ENCODE results near the gene CELSR3.

CELSR3 gene

DNA sequence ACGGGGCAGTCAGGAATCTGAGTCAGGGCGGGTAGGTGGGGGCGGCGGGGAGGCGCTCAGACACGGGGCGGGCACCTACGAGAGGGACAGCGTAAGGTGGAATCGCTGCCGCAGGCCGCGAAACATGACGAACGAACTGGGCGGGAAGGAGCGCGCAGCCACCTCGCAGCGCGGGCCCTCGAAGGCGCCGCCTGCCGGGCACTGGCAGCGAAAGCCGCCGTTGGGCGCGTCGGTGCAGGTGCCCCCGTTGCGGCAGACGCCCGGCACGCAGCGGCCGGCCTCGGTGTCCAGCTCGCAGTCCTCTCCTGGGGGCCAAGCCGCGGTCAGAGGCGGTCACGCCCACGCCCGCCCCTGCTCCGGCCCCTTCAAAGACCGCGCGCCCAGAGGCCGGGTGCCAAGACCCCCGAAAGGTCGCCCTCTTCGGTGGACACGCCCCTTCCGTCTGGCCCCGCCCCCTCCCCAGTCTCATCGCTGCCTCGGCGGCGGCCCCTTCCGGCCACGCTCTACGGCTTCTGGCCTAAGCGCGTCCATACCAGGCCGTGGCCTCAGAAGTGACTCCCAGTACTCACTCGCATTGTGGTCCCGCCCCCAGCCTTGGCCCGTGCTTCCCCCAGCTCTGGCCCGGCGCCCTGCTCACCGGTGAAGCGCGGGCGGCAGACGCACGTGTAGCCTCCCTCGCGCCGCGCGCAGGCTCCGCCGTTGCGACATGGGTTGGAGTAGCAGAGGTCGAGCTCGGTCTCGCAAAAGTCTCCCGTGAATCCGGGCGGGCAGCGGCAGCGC lies 6.4 kb downstream of the CELSR3 start:
- TF ChIP-seq, protein P1, sequence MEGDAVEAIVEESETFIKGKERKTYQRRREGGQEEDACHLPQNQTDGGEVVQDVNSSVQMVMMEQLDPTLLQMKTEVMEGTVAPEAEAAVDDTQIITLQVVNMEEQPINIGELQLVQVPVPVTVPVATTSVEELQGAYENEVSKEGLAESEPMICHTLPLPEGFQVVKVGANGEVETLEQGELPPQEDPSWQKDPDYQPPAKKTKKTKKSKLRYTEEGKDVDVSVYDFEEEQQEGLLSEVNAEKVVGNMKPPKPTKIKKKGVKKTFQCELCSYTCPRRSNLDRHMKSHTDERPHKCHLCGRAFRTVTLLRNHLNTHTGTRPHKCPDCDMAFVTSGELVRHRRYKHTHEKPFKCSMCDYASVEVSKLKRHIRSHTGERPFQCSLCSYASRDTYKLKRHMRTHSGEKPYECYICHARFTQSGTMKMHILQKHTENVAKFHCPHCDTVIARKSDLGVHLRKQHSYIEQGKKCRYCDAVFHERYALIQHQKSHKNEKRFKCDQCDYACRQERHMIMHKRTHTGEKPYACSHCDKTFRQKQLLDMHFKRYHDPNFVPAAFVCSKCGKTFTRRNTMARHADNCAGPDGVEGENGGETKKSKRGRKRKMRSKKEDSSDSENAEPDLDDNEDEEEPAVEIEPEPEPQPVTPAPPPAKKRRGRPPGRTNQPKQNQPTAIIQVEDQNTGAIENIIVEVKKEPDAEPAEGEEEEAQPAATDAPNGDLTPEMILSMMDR (conservative IDR thresholded peaks at IDR 0.05) = no peak
- H3K27ac ChIP-seq = no peak overlapping the region

- TF ChIP-seq, protein P1 (conservative IDR thresholded peaks at IDR 0.05) = no peak
These were observed 7.1 kb downstream of the CELSR3 start for GRCh38 chr3:48655606-48656005.

DNA sequence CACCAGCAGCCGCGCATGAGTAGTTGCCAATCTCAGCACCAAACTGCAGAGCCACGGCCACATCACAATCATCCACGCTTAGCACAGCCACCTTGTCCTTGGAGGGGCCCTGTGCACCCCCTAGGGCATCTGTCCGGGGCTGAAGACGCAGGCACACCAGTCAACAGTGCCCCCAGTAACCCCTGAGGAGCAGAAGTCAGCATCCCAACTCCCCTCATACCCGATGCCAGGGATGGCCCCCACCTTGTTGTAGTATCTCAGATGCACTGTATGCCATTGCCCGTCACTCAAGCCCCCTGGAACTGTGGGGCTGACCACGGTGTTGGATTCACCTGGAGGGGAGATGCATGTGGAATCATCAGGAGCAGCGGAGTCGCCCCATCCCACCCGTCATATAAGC lies 7.6 kb downstream of the CELSR3 start:
- TF ChIP-seq, protein P1 (conservative IDR thresholded peaks at IDR 0.05) = no peak
- H3K27ac ChIP-seq = no peak overlapping the region

More at GRCh38 chr3:48655606-48656005, 7.1 kb downstream of the CELSR3 start:
- no peak overlapping the region for H3K27ac ChIP-seq

GRCh38 chr3:48652923-48653715 lies 9.6 kb downstream of the CELSR3 start:
- TF ChIP-seq, protein P1 (conservative IDR thresholded peaks at IDR 0.05) = no peak
- H3K27ac ChIP-seq = no peak overlapping the region

- TF ChIP-seq, protein P1 (conservative IDR thresholded peaks at IDR 0.05) = no peak
- no peak overlapping the region for H3K27ac ChIP-seq
These were observed 10.9 kb downstream of the CELSR3 start for GRCh38 chr3:48651771-48652170.

DNA sequence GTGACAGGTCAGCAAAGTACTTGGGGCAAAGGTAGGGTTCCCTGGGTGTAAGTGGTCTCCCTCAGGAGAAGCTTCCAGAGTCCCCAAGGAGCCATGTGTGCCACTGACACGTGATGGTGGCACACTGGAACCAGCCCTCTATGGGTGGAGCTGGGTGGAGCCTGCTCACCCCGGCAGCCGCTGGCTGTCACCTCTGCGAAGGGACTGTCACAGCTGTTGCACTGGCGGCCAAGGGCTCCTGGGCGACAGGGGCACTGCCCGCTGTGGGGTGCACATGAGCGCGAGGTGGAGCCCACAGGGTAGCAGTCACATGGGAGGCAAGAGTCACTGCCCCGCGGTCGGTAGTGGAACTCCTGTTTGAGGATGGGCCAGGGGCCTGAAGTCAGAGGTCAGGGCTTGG lies 12.0 kb downstream of the CELSR3 start:
- TF ChIP-seq, protein P1 (conservative IDR thresholded peaks at IDR 0.05) = no peak
- no peak overlapping the region for H3K27ac ChIP-seq

DNA sequence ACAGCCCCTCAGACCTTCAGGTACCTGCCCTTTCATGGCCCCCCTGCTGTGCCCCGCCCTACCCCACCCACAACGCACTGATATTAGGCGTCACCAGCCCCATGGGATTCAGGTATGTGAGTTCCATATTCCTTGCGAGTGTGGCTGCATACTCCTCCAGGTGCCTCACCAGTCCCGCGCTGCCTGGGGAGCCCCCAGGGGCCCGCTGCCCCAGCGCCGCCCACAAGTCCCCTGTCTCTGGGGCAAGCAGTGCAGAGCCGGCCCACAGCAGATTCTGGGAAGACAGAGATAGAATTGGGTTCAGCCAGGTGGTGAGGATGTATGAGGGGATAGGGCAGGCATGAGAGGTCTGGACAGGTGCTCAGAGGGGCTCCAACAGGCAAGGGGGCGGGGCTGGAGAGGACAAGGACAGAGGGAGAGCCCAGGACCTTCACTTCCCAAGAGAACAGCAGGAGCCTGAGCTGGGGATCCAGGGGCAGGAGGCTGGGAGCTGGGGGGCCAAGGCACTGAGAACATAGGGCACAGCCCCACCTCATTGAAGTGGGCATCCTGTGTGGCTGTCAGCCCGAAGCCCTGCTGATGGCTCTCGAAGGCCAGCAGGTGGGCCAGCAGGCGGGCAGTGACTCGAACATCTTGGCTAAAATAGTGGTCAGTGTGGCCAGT lies 14.4 kb downstream of the CELSR3 start:
- TF ChIP-seq, protein P1 (conservative IDR thresholded peaks at IDR 0.05) = no peak
- no peak overlapping the region for H3K27ac ChIP-seq
